ENCODE results near the gene ANAPC16. TPM values are rescaled to one million over a fixed set of nuclear protein-coding genes. Genes with fewer than 3 reads are reported as not detected.
"Not testable (repeated sequence)": the region's sequence is repeated elsewhere in the genome, so short reads cannot be mapped to it uniquely, and the experiment has no call there.

ANAPC16 gene
- total RNA-seq, 1 donor from 2014 or later: 79.2 TPM

DNA sequence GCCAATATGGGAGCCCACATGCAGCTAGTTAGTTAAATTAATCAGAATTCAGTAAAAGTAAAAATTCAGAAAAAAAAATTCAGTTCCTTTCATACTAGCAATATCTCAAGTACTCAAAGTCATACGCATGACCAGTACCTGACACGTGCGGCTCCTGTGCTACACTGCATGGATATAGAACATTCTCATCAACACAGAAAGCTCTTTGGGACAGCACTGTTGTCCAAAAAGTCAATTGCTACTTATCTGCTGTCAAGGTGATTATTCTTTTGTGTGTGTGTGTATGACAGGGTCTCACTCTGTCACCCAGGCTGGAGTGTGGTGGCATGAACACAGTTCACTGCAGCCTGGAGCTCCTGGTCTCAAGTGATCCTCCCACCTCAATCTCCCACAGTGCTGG, 14.9 kb upstream of the ANAPC16 start:
- TF ChIP-seq, protein P1, sequence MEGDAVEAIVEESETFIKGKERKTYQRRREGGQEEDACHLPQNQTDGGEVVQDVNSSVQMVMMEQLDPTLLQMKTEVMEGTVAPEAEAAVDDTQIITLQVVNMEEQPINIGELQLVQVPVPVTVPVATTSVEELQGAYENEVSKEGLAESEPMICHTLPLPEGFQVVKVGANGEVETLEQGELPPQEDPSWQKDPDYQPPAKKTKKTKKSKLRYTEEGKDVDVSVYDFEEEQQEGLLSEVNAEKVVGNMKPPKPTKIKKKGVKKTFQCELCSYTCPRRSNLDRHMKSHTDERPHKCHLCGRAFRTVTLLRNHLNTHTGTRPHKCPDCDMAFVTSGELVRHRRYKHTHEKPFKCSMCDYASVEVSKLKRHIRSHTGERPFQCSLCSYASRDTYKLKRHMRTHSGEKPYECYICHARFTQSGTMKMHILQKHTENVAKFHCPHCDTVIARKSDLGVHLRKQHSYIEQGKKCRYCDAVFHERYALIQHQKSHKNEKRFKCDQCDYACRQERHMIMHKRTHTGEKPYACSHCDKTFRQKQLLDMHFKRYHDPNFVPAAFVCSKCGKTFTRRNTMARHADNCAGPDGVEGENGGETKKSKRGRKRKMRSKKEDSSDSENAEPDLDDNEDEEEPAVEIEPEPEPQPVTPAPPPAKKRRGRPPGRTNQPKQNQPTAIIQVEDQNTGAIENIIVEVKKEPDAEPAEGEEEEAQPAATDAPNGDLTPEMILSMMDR (conservative IDR thresholded peaks at IDR 0.05): no peak
- peaks cover 3% of the 10 kb centered on the region for H3K4me1 Mint-ChIP-seq (ENCODE audit: unreplicated experiment)
- no peaks in the 10 kb centered on the region for H3K27me3 Mint-ChIP-seq
- no peak overlapping the region for H3K27ac Mint-ChIP-seq
- peaks cover 12% of the 10 kb centered on the region for H3K36me3 Mint-ChIP-seq
- DNase-seq (ENCODE audit: extremely low spot score, unreplicated experiment): no peak
- H3K4me3 Mint-ChIP-seq: no peak overlapping the region
- H3K9me3 Mint-ChIP-seq: no peaks in the 10 kb centered on the region

DNA sequence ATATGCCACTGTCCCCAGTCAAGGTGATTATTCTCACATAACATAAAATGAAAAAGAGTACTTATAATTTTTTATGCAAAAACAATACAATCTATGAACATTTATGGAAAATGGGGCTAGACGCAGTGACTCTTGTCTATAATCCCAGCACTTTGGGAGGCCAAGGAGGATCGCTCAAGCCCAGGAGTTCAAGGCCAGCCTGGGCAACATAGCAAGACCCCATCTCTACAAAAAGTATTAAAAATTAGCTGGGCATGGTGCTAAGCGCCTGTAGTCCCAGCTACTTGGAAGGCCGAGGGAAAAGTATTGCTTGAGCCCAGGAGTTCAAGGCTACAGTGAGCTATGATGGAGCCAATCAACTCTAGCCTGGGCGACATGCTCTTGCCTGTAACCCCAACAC, 14.5 kb upstream of the ANAPC16 start:
- peaks cover 3% of the 10 kb centered on the region for H3K4me1 Mint-ChIP-seq (ENCODE audit: unreplicated experiment)
- H3K27ac Mint-ChIP-seq: no peak overlapping the region
- H3K4me3 Mint-ChIP-seq: no peak overlapping the region
- H3K27me3 Mint-ChIP-seq: no peaks in the 10 kb centered on the region
- H3K9me3 Mint-ChIP-seq: no peaks in the 10 kb centered on the region
- TF ChIP-seq, protein P1 (conservative IDR thresholded peaks at IDR 0.05): no peak
- H3K36me3 Mint-ChIP-seq: peaks cover 12% of the 10 kb centered on the region
- DNase-seq (ENCODE audit: extremely low spot score, unreplicated experiment): no peak

- Mint-ChIP-seq H3K27ac (no peak overlapping the region), H3K4me3 (no peak overlapping the region)
Measured at GRCh38 chr10:72204296-72204695, 11.5 kb upstream of the ANAPC16 start.

GRCh38 chr10:72204724-72205123, 11.1 kb upstream of the ANAPC16 start:
- Mint-ChIP-seq H3K36me3 (peaks cover 16% of the 10 kb centered on the region), H3K27ac (no peak overlapping the region), H3K27me3 (no peaks in the 10 kb centered on the region), H3K4me3 (no peak overlapping the region), H3K4me1 (ENCODE audit: unreplicated experiment) (peaks cover 3% of the 10 kb centered on the region), H3K9me3 (no peaks in the 10 kb centered on the region)
- no peak for DNase-seq (ENCODE audit: extremely low spot score, unreplicated experiment)
- TF ChIP-seq, protein P1 (conservative IDR thresholded peaks at IDR 0.05): no peak

More at GRCh38 chr10:72204296-72204695, 11.5 kb upstream of the ANAPC16 start:
- Mint-ChIP-seq H3K9me3 (no peaks in the 10 kb centered on the region), H3K4me1 (ENCODE audit: unreplicated experiment) (peaks cover 3% of the 10 kb centered on the region), H3K27me3 (no peaks in the 10 kb centered on the region), H3K36me3 (peaks cover 16% of the 10 kb centered on the region)
- TF ChIP-seq, protein P1 (conservative IDR thresholded peaks at IDR 0.05): no peak
- DNase-seq (ENCODE audit: extremely low spot score, unreplicated experiment): no peak

DNA sequence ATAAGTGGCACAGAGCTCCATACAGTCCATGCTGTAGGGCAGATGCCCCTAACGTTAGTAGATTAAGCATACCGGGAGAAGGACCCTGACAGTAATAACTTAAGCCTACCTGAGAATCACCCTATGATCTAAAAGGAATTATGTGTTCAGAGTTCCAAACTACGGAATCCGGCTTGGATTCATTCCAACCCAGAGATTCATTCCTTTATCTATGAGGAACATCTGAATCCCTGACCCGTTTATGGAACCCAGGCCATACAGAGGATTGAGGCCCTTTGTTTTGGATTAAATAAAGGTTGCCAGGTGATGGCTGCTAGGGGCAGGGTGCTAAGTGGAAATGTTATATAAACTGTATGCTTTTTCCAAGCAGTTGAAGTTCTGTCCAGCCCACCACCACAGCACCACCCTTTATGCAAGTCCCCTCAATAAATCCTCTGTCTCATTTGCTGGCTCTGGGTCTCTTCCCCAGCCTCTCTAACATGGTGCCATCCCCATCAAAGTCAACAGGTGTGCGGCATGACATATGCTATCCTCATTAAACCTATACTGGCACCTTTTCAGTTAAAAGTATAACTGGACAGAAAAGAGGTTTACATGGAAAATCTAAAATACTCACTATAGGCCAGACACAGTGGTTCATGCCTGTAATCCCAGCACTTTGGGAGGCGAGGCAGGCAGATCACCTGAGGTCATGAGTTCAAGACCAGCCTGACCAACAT, 9.1 kb upstream of the ANAPC16 start:
- TF ChIP-seq, protein P1 (conservative IDR thresholded peaks at IDR 0.05): no peak
- H3K4me3 Mint-ChIP-seq: no peak overlapping the region
- H3K27me3 Mint-ChIP-seq: no peaks in the 10 kb centered on the region
- H3K36me3 Mint-ChIP-seq: peaks cover 16% of the 10 kb centered on the region
- peaks cover 3% of the 10 kb centered on the region for H3K4me1 Mint-ChIP-seq (ENCODE audit: unreplicated experiment)
- H3K9me3 Mint-ChIP-seq: no peaks in the 10 kb centered on the region
- H3K27ac Mint-ChIP-seq: no peak overlapping the region
- DNase-seq (ENCODE audit: extremely low spot score, unreplicated experiment): no peak

- not testable (repeated sequence) for H3K27me3 Mint-ChIP-seq; DNase-seq (ENCODE audit: extremely low spot score, unreplicated experiment); H3K4me3 Mint-ChIP-seq; H3K4me1 Mint-ChIP-seq (ENCODE audit: unreplicated experiment); H3K27ac Mint-ChIP-seq; H3K9me3 Mint-ChIP-seq
- peaks cover 12% of the 10 kb centered on the region for H3K36me3 Mint-ChIP-seq
Measured at GRCh38 chr10:72208526-72208925, 7.3 kb upstream of the ANAPC16 start.

- not testable (repeated sequence) for H3K9me3 Mint-ChIP-seq; H3K27ac Mint-ChIP-seq; H3K4me3 Mint-ChIP-seq; H3K27me3 Mint-ChIP-seq; DNase-seq (ENCODE audit: extremely low spot score, unreplicated experiment)
- Mint-ChIP-seq H3K36me3 (peaks cover 12% of the 10 kb centered on the region), H3K4me1 (ENCODE audit: unreplicated experiment) (peaks cover 11% of the 10 kb centered on the region)
Measured at GRCh38 chr10:72211381-72211780, 4.4 kb upstream of the ANAPC16 start.

DNA sequence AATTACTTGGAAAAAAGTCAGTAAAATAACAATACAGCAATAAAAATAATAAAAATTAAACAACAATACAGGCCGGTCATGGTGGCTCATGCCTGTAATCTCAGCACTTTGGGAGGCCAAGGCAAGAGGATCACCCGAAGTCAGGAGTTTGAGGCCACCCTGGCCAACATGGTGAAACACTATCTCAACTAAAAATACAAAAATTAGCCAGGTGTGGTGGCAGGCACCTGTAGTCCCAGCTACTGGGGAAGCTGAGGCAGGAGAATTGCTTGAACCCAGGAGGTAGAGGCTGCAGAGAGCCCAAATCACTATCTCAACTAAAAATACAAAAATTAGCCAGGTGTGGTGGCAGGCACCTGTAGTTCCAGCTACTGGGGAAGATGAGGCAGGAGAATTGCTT, 4.0 kb upstream of the ANAPC16 start:
- peaks cover 14% of the 10 kb centered on the region for H3K4me1 Mint-ChIP-seq (ENCODE audit: unreplicated experiment)
- not testable (repeated sequence) for H3K9me3 Mint-ChIP-seq; H3K27me3 Mint-ChIP-seq; H3K27ac Mint-ChIP-seq; H3K4me3 Mint-ChIP-seq; DNase-seq (ENCODE audit: extremely low spot score, unreplicated experiment)
- peaks cover 10% of the 10 kb centered on the region for H3K36me3 Mint-ChIP-seq
